AG04450 (cell line): Measurements from ENCODE around the gene ATPAF2. TPM values are rescaled to one million over a fixed set of nuclear protein-coding genes. Genes with fewer than 3 reads are reported as not detected.

ENCODE experiments used
- CTCF ChIA-PET: fragments of 300-600, 350-600 bp; formaldehyde crosslinking; extraction: SDS; loops from one replicate; lab custom pipeline; 2022; ENCODE audit warnings: antibody characterized with exemption, inconsistent platforms; lab: Charles Lee
- POLR2A ChIA-PET: fragments of 350-600 bp; formaldehyde crosslinking; extraction: SDS; loops from one replicate; lab custom pipeline; 2021; ENCODE audit warnings: antibody characterized with exemption, inconsistent platforms; lab: Yijun Ruan, JAX
- DNase-seq: peaks from one replicate; pipeline ENCODE4 v3.0.0-alpha.2; 2011; ENCODE audit warnings: low read depth, low spot score
- H3K27ac ChIP-seq: one replicate; pipeline ENCODE4 v1.5.1; 2012; ENCODE audit warnings: low read depth, low read length, control low read depth
- H3K27me3 ChIP-seq: one replicate; pipeline ENCODE4 v1.6.0; 2012; ENCODE audit warnings: low read length; ENCODE audit not compliant: control insufficient read depth, insufficient read depth
- H3K4me3 ChIP-seq: 2 replicates; pipeline ENCODE4 v1.5.1; 2011; ENCODE audit warnings: mild to moderate bottlenecking, low read depth, low read length, control low read depth
- H3K9me3 ChIP-seq: 2 replicates; pipeline ENCODE4 v1.5.1; 2012; ENCODE audit warnings: low read length; ENCODE audit not compliant: control insufficient read depth, insufficient read depth
- polyA plus RNA-seq: library from polyadenylated mRNA; depleted of rRNA; stranded (reverse); fragments of >200 nt; gene quantifications from 2 replicates; pipeline ENCODE4 v1.2.3, GENCODE V29; 2011
- TF ChIP-seq, protein P1 (sequence below): IDR thresholded peaks from 2 replicates; pipeline ENCODE4 v1.5.1; 2011; ENCODE audit warnings: low read depth, low read length, control low read depth, inconsistent platforms

Gene ATPAF2
- polyA plus RNA-seq, 1 experiment = 16.6 TPM

DNA sequence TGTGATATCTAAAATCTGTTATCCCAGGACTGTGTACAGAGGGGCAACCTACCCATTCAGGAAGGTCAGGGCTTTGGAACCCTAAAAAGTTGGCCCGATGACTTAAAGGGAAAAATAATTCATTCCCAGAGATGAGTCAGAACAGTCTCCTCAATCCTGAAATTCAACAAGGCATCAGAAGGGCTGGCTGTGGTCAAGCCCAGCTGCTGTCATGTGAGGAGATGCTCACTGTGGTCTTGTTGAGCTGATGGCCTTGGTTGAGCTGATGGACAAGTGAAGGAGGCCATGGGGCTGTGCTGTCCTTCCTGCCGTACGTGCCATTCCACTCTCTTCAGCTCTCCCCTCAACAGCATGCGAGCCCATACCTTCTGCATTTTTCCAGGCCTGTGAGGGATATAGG is 27.9 kb upstream of the ATPAF2 start:
- Histone ChIP-seq H3K9me3 (no peaks in the 10 kb centered on the region), H3K27ac (peak overlapping the region; percentile 21), H3K4me3 (no peak overlapping the region), H3K27me3 (no peaks in the 10 kb centered on the region)
- ChIA-PET POLR2A (no interaction called here), CTCF (no interaction called here)
- no peak for DNase-seq
- TF ChIP-seq, protein P1, sequence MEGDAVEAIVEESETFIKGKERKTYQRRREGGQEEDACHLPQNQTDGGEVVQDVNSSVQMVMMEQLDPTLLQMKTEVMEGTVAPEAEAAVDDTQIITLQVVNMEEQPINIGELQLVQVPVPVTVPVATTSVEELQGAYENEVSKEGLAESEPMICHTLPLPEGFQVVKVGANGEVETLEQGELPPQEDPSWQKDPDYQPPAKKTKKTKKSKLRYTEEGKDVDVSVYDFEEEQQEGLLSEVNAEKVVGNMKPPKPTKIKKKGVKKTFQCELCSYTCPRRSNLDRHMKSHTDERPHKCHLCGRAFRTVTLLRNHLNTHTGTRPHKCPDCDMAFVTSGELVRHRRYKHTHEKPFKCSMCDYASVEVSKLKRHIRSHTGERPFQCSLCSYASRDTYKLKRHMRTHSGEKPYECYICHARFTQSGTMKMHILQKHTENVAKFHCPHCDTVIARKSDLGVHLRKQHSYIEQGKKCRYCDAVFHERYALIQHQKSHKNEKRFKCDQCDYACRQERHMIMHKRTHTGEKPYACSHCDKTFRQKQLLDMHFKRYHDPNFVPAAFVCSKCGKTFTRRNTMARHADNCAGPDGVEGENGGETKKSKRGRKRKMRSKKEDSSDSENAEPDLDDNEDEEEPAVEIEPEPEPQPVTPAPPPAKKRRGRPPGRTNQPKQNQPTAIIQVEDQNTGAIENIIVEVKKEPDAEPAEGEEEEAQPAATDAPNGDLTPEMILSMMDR = no peak

DNA sequence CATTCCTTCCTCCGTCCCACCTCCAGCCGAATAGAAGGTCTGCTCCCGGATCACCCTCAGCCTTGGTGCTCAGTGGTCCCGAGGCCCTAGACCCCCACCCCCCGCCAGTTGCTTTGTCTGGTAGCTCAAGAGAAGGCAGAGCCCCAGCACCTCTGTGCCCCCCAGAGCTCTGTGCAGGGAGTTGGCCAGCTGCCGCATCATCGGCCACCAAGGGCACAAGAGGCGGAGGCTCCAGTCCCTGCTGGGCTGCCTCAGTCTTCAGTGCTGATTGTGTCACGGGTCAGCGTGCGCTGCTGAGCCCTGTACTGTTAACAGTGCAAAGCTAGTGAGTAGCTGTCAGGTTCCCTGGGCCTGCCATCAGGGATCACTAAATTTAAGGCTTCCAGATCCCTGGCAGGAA is 26.6 kb upstream of the ATPAF2 start:
- POLR2A ChIA-PET = no interaction called here
- DNase-seq = no peak
- Histone ChIP-seq H3K9me3 (no peaks in the 10 kb centered on the region), H3K27ac (no peak overlapping the region), H3K4me3 (no peak overlapping the region), H3K27me3 (no peaks in the 10 kb centered on the region)
- TF ChIP-seq, protein P1 = no peak
- CTCF ChIA-PET = no interaction called here

DNA sequence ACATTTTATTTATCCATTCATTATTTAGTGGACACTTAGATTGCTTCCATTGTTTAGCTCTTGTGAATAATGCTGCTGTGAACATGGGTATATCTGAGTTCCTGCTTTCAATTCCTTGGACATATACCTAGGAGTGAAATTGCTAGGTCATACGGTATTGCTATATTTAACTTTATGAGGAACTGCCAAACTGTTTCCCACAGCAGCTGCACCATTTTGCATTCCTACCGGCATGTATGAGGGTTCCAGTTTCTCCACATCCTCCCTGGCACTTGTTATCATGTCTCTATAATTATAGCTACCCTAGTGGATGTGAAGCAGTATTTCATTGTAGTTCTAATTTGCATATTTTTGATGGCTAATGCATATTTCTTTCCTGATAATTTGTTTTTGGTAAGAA is 25.1 kb upstream of the ATPAF2 start:
- CTCF ChIA-PET = no interaction called here
- TF ChIP-seq, protein P1 = no peak
- POLR2A ChIA-PET = no interaction called here
- no peaks in the 10 kb centered on the region for H3K27me3 ChIP-seq
- no peak overlapping the region for H3K27ac ChIP-seq
- DNase-seq = no peak
- no peak overlapping the region for H3K4me3 ChIP-seq
- H3K9me3 ChIP-seq = no peaks in the 10 kb centered on the region

DNA sequence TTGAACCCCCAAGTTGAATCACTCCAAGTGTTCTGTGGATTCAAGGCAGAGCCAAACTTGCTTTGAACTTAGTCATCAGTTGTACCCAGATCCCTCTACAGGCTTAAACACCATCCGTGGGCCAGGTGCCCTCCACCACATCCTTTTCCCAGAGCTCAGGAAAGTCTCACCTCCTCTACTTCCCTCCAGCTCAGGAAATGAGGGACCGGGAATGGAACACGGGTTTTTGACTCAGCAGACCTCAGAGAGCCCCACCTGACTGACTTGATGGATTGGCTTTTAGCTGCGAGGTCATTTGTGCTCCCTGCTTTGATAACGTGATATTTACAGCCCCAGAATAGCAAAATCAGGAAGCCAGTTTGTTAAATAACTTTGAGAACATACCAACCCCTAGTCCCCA is 20.3 kb upstream of the ATPAF2 start:
- Histone ChIP-seq H3K27ac (no peak overlapping the region), H3K4me3 (no peak overlapping the region), H3K9me3 (no peaks in the 10 kb centered on the region), H3K27me3 (no peaks in the 10 kb centered on the region)
- CTCF ChIA-PET = no interaction called here
- no peak for DNase-seq
- TF ChIP-seq, protein P1 = no peak
- POLR2A ChIA-PET = no interaction called here

DNA sequence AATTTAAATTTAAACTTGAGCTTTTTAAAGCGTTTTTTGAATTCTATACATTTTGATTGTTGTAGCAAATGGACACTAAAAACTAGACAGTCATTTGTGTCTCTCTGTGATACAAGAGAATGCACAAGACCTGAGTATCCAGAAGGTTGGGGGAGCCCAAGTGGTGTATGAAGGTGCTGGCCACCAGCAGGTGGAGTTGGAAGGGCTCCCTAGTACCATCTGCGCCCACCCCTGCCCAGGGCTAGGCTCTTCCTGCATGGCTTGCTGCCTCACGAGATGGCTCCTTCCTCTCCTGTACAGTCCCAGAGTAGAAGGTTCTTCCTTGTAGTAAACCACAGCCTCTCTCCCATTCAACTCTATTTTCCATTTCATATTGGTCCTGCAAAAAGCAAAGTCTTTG is 17.2 kb upstream of the ATPAF2 start:
- POLR2A ChIA-PET = no interaction called here
- Histone ChIP-seq H3K4me3 (no peak overlapping the region), H3K27me3 (no peaks in the 10 kb centered on the region), H3K9me3 (no peaks in the 10 kb centered on the region), H3K27ac (no peak overlapping the region)
- CTCF ChIA-PET = no interaction called here
- TF ChIP-seq, protein P1 = no peak
- no peak for DNase-seq
